Right atrium auricular region (tissue), 2 donors: Measurements from ENCODE around the gene TBC1D14. TPM values are rescaled to one million over a fixed set of nuclear protein-coding genes. Genes with fewer than 3 reads are reported as not detected.
A peak's percentile ranks its signal among the peaks of the same experiment; 100 is the strongest.

Experiments used
- DNase-seq: peaks from one replicate; pipeline ENCODE4 v3.0.0-alpha.2; 2019; ENCODE audit warnings: low spot score
- H3K27ac ChIP-seq, 2 donors: fragments of 200-600 bp; sonication (generic); 1 replicate in 1 of 2; 2 replicates in 1 of 2; pipeline ENCODE4 v1.5.1; 2016 to 2019
- H3K27me3 ChIP-seq, 2 donors: fragments of 200-600 bp; sonication (generic); one replicate each; pipeline versions ENCODE4 v1.5.1 to v1.6.0; 2017 to 2019
- H3K36me3 ChIP-seq: fragments of 200-600 bp; sonication (generic); one replicate; pipeline ENCODE4 v1.5.1; 2016
- H3K4me1 ChIP-seq, 2 donors: fragments of 200-600 bp; sonication (generic); one replicate each; pipeline versions ENCODE4 v1.5.1 to v1.6.0; 2017 to 2019
- H3K4me3 ChIP-seq, 2 donors: fragments of 200-600 bp; sonication (generic); 1 replicate in 1 of 2; 2 replicates in 1 of 2; pipeline ENCODE4 v1.5.1; 2017 to 2019; ENCODE audit warnings: mild to moderate bottlenecking in 1 of 2, moderate library complexity in 1 of 2
- H3K9me3 ChIP-seq, 2 donors: fragments of 200-600 bp; sonication (generic); one replicate each; pipeline ENCODE4 v1.5.1; 2019
- CTCF ChIP-seq, 2 donors: fragments of 200-600 bp; sonication (generic); IDR thresholded peaks; one replicate each; pipeline ENCODE4 v1.5.1; 2019; ENCODE audit warnings: antibody characterized with exemption in 2 of 2
- total RNA-seq, 2 donors: library from RNA; depleted of rRNA; stranded (reverse); fragments of >200 nt; gene quantifications; one replicate each; pipeline ENCODE4 v1.1.0, GENCODE V29; 2016

Gene TBC1D14
- total RNA-seq, 2 donors from 2014 or later, result 33.7 to 34.0 TPM

- H3K27me3 ChIP-seq, result no peaks in the 10 kb centered on the region
- peaks cover 0 to 69% of the 10 kb centered on the region in 2 donors for H3K4me1 ChIP-seq
- no peak for TF ChIP-seq CTCF (IDR thresholded peaks at IDR 0.05)
- no peaks in the 10 kb centered on the region for H3K9me3 ChIP-seq
- peak overlapping the region; percentile 53 to 66 for H3K27ac ChIP-seq
- H3K36me3 ChIP-seq, result peaks cover 15% of the 10 kb centered on the region
- H3K4me3 ChIP-seq, result no peak overlapping the region
- DNase-seq, result no peak
Observed at GRCh38 chr4:7049739-7050138, 140.1 kb downstream of the TBC1D14 start.

- Histone ChIP-seq H3K9me3 (no peaks in the 10 kb centered on the region), H3K36me3 (peaks cover 24% of the 10 kb centered on the region), H3K27ac (peak overlapping the region; percentile 53 to 66), H3K27me3 (no peaks in the 10 kb centered on the region), H3K4me3 (no peak overlapping the region), H3K4me1 (peaks cover 0 to 60% of the 10 kb centered on the region in 2 donors)
- TF ChIP-seq CTCF (IDR thresholded peaks at IDR 0.05), result no peak
- no peak for DNase-seq
Observed at GRCh38 chr4:7050481-7051143, 141.0 kb downstream of the TBC1D14 start.

DNA sequence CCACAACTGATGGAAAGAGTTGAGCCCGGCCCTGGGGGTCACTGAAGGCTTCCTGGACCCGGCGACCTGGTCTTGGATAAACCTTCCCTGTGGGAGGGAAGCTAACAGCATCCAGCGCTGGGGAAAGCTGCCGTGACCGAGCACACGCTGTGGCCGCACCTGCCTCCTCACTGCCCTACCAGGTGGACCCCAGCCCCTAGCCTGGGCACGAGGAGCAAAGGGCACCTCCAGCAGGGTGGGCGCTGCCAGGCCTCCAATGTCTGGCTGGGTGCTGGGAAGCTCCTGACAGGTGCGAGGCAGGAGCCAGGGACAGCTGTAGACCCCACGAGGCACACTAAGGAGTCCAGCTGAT is 141.5 kb downstream of the TBC1D14 start:
- Histone ChIP-seq H3K9me3 (no peaks in the 10 kb centered on the region), H3K36me3 (peaks cover 26% of the 10 kb centered on the region), H3K4me3 (no peak overlapping the region), H3K4me1 (peaks cover 0 to 55% of the 10 kb centered on the region in 2 donors), H3K27me3 (no peaks in the 10 kb centered on the region), H3K27ac (peak overlapping the region in 1 of 2 donors; percentile 66)
- no peak for DNase-seq
- no peak for TF ChIP-seq CTCF (IDR thresholded peaks at IDR 0.05)

- peaks cover 0 to 47% of the 10 kb centered on the region in 2 donors for H3K4me1 ChIP-seq
- H3K27me3 ChIP-seq, result no peaks in the 10 kb centered on the region
- no peak overlapping the region for H3K4me3 ChIP-seq
- no peak for TF ChIP-seq CTCF (IDR thresholded peaks at IDR 0.05)
- no peaks in the 10 kb centered on the region for H3K9me3 ChIP-seq
- peaks cover 33% of the 10 kb centered on the region for H3K36me3 ChIP-seq
- DNase-seq, result no peak
- H3K27ac ChIP-seq, result no peak overlapping the region
Observed at GRCh38 chr4:7051905-7052304, 142.3 kb downstream of the TBC1D14 start.

DNA sequence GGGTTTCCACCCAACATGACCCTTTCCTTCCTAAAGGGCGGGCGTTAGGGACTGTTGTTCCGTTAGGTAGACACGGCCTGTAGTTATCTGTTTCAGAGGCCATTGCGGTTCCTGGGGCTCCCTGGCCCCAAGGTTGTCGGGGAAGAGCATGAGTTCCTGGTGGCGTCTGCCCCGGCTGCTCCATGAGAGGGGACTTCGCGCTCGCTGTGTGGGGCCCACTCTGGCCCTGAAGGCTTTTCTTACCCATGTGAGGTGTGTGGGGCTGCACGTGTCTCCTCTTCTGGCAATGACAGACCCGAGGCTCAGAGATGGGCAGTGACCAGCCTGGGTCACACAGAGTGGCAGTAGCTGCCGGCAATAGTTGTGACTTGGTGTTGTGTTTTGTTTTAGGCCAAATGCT is 142.7 kb downstream of the TBC1D14 start:
- no peaks in the 10 kb centered on the region for H3K27me3 ChIP-seq
- peaks cover 37% of the 10 kb centered on the region for H3K36me3 ChIP-seq
- peaks cover 0 to 43% of the 10 kb centered on the region in 2 donors for H3K4me1 ChIP-seq
- TF ChIP-seq CTCF (IDR thresholded peaks at IDR 0.05), result no peak
- H3K27ac ChIP-seq, result no peak overlapping the region
- no peak for DNase-seq
- H3K9me3 ChIP-seq, result no peaks in the 10 kb centered on the region
- H3K4me3 ChIP-seq, result no peak overlapping the region
